Endometrial microvascular endothelial cells (primary cell): ENCODE measurements around the gene ZNF175. TPM values are rescaled to one million over a fixed set of nuclear protein-coding genes. Genes with fewer than 3 reads are reported as not detected.

Experiments used
- in situ Hi-C: cut with HindIII; loops from 2 replicates; pipeline ENCODE4 v1.10.0; 2017; ENCODE audit warnings: low sequenced_read_pairs, low pct_unique_long_range_greater_than_20kb; ENCODE audit errors: inconsistent ontology term
- total RNA-seq: library from RNA; depleted of rRNA; stranded (reverse); fragments of >200 nt; gene quantifications from one replicate; pipeline ENCODE4 v1.2.3, GENCODE V29; 2015; ENCODE audit errors: inconsistent ontology term

Gene ZNF175
- 7.0 TPM for total RNA-seq

DNA sequence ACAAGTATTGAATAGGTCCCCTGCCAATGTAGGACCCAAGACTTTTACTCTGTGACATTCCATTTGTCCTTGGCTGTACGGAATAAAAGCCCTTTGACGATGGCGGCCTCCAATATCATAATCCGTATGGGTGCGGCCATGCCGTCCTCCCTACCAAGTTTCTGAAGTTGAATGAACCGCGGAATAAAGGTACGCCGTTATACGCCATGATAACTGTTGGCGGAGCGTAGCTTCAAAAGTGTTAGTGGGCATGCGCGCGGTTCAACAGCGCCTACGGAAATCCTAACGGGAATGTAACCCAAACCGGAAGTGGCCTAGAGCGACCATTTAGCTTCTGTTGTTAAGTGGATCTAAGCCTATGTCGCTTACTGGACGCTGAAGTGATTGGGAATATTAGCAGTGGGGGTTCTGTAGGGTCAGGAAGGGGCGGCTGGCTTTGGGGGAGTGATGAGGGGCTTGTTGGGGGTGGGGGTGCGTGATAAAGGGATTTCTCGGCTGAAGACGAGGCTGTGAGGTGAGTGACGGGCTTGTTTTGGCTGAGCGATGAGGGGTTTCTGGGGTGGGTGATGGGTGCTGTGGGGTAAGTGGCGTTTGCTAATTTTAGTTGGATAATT, at the start of gene ZNF175:
Gene ZNF175 (plus strand): TSS at position 322 of the 614 bp plus-strand sequence. CDS start 2,047 bp downstream, outside the sequence.
- in situ Hi-C loops: no loop called here

DNA sequence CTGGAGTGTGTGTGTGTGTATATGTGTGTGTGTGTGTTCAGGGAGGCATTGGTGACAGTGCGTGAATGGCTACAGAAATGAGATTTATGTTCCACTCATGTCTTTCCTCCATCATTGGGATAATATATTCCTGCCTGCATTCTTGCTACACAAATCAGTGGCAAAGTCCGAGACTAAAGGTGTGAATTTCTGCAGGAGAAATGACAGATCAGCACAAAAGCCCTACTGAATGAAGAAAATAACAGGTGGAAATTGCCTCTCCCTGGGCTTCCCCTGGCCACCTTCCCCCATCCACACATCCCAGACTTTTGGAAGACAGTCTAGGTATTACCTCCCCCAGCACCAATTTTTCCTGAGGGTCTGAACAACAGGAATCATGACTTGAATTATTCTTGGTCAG, 49.7 kb upstream of the ZNF175 start:
- in situ Hi-C loops: no loop called here

DNA sequence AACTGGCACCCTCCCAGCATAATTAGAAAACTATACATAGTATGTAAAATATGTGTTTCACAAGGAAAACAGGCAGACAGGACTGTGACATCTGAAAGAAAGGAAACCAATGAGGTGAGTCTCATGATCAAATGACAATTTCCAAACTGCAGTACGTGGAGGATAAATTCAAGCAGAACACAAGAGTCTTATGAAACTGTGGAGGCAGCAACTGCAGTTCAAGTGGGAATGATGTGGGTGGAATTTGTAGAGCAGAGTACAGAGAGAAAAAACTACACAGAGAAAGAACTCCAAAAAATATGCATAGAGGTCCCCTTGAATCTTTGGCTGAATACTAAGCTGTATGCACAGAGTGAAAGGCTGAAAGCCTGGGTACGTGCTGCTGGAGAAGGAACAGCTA, 49.3 kb upstream of the ZNF175 start:
- in situ Hi-C loops: no loop called here

DNA sequence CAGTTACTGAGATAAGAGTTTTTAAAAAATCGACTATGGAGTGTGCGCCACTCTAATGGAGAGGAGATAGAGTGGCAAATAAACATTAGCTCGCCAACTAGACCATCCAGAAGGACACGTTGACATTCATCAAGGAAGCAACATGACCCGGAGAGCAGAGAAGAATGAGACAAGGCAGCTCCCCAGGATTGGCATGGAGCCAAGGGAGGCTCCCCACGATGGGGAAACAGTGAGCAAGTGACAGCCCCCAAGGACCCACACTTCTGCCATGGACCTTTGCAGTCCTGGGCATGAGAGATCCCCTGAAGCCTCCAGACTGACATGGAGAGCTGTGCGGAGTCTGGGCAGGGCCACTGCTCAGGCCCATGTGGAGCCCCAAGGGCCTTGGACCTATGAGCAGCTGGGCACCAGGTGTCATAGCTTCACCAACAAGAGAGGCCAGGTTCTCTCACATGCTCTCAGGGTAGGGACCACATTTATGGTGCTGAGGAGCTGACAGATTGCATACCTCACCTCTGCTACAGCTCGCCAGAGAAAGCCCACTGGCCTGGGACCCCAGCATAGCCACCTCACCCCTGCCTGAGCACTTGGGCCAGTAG, 46.3 kb upstream of the ZNF175 start:
- in situ Hi-C loops: no loop called here

DNA sequence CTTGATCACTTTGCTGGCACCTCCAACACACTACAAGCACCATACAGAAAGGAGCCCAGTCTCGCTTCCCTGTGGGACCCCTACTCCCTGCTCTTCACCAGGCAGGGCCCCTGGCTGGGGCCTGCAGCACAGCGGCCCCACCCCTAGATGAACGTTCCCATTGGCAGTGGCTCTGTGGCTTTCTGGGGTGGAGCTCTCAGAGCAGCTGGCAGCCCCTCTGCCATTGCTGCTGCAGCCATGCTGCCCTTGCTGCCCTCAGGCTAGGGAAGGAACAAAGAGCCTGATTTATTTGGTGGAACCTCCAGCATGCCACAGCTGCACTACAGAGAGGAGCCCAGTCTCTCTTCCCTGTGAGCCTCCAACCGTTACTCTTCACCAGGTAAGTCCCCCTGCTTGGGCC, 45.4 kb upstream of the ZNF175 start:
- in situ Hi-C loops: no loop called here

DNA sequence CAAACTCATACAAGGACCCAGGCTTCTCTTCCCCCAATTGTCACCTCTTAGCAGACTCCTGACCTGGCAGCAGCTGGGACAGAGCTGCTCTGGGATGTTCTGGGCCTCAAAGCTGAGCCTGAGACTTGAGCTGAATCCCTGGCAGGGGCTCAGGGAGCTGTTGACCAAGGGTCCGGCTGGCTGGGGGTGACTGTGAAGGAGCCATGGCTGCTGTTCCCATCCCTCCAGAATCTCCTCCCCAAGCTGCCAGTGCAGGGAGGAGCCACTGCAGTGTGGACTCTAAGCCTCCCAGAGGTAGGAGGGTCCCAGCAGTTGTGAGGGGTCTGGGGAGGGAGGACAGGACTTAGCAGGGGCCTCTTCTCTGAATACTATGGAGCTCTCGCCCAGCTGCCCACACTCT, 41.8 kb upstream of the ZNF175 start:
- in situ Hi-C loops: no loop called here

DNA sequence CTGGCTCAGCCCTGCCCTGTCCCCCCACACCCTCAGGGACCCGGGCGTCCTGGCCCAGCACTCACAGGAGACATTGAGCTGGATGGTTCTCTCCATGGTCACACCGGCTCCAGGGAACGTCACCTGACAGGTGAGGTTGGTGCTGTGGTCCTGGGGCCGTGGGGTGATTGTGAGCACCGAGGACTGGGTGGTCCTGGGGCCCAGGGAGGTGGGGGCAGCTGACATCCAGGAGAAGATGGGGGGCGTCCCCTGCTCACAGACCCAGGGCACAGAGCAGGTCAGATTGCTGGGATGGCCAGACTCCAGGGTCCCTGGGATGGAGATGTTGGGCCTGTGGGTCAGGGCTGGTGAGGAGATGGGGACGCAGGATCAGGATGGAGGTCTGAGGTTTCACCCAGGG, 40.5 kb upstream of the ZNF175 start:
- in situ Hi-C loops: no loop called here

DNA sequence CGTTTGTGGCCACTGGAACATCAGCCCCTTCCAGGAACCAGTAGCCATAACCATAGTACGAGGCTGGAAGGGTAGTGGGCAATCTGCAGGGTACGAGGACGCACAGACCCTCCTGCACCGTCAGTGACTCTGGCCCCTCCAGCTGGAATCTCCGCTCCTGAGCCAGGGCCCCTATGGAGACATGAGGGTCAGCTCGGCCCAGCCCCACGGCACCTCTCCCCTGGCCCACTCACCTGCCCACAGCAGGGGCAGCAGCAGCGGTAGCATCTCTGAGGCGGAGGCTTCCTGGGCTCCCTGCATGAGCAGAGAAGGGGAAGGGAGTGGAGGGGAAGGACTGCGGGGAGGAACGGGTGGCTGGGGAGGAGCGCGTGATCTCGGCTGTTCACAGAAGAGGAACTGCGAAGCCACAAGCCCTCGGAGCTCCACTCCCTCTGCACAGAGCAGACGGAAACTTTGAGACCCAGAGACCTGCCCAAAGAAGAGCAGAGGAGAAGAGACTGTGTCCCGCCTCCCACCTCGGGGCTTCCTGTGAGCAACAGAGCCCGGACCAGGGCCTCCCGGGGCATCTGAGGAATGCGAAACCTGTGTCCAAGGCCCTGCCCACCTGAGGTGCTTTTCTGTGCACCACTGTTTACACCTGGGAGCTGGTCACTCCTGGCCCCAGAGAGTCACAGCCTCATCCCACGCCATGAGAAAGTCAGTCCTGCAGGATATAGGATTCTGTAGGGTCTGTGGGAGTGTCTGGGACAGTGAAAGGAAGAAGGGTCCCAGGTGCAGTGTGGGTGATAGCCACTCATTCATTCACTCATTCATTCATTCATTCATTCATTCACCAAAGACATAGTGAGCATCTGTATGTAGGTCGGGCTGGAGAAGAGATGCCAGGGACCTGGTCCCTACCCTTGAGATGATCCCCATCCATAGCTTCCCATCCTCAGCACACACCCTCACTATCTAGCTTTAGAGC, 39.5 kb upstream of the ZNF175 start, which contains the start of gene SIGLEC6:
Gene SIGLEC6 (minus strand): TSS at position 322 of the 967 bp plus-strand sequence. CDS start 22 bp downstream, at position 300.
- in situ Hi-C loops: no loop called here

DNA sequence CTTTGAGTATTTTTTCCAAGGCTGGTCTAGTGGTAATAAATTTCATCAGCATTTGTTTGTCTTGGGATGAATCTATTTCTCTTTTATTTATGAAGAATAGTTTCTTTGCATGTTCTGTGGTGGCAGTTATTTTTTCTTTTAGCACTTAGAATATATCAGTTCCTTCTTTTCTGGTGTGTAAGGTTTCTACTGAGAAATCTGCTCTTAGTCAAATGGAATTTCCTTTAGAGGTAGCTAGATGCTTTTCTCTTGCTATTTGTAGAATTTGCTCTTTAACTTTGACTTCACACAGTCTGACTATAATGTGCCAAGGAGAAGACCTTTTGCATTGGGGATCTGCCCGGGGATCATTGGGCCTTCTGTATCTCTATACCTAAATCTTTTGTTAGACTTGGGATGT, 35.5 kb upstream of the ZNF175 start:
- in situ Hi-C loops: no loop called here

DNA sequence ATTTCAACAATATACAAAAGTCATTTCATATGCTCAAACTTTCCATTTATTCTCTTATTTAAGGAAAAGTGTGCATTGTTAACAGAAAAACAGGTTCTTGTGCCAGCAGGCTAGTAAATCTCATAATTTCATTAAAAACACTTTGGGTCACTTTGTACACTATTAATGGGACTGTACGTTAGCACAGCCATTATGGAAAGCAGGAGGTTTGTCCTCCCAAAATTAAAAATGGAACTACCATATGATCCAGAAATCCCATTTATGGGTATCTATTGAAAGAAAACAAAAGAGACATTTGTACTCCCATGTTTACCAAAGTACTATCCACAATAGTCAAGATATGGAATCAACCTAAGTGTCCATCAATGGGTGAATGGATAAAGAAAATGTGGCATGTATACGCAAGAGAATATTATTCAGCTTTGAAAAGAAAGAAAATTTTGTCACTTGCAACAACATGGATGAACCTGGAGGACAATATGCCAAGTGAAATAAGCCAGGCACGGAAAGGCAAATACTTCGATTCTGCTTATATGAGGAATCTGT, 31.2 kb upstream of the ZNF175 start:
- in situ Hi-C loops: no loop called here

DNA sequence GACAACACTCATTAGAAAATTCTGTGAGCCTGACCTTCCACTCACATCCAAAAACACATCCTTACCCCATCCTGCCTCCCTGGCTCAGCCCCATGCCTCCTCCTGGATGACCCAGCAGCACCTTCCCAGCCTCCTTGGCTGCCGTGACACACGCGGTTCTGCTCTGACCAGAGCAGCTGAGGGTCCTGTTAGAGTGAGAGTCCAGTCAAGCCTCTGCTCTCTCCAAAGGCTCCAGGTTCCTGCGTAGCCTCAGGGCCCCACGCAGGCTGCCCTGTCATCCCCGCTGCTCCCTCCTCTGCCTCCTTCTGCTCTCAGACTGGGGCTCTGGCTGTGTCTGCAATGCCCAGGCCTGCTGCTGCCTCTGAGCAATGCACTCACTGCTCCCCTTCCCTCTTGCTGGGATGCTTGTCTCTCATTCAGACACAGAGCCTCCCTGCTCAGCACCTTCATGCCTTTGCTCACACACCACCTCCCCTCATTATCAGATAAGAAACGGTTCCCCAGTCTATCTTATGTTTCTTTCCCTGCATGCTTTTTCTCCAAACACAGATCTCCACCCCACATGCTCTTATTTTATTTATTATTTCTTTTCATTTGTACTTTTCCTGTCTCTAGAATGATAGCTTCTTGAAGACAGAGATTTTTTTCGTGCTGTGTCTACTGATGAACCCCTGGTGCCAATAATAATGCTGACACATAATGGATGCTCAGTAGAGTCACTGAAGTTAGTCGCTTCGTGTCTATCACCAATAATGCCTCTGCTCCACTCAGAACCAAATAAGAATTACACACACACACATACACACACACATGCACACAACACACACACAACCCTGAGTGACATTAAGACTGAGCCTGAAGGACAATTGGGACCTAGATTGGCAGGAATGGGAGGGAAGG, 29.4 kb upstream of the ZNF175 start:
- in situ Hi-C loops: no loop called here

DNA sequence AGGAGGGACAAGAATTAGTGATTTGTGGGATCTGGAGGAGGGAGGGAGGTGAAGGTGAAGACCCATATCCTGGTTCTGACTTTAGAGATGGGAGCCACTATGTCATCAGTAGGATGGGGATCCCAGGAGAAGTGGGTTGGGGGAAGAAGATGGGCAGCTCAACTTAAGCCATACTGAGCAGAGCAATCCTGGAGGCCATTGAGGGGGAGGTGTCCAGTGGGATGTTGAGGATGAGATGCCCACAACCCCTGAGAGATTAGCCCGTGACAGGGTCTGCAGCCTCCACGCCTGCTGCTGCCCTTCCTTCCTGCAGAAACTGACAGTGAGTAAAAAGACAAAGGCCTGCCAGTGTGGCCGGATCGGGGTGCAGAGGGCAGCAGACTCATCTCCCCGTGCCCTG, 28.4 kb upstream of the ZNF175 start:
- in situ Hi-C loops: no loop called here

DNA sequence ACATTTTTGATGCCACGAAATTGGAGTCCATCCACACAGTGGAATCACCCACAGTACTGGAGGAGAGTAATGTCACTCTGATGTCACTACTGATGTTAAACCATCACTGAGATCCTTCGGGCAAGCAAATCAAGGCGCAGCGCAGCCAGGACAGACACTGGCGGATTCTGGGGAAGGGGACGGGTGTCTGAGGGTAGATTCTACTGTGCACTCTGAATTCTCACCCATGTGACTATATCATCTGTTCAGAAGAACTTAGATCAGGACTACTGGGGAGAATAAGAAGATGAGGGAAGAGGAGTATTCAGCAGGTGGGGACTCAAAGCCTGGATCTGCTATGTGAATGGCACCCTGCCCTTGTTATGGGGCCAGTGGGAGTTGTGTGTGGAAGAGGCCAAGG, 27.0 kb upstream of the ZNF175 start:
- in situ Hi-C loops: no loop called here

DNA sequence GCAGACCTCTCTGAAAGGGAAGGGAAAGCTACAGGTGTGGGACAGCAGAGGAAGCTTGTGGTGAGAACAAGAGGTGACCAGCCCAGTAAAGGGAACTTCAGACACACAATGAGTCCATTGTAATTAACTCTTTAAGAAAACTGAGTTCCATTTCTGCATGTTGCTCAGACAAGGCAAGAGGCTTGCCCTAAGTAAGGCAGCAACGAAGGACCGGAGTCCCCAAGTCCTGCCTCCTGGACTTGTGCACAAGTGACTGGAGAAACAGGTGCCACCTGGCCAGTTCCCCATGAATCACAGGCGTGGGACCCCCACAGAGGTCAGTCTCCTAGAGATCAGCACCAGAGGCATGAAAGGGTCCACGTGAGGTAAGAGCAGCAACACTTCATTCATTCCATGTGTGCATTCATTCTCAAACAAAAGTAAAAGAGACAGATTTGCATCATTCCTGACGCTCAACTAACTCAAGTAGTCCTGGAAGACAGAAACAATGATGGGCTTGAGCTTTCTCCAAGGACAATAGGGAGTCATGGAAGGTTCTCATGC, 24.9 kb upstream of the ZNF175 start:
- in situ Hi-C loops: no loop called here

DNA sequence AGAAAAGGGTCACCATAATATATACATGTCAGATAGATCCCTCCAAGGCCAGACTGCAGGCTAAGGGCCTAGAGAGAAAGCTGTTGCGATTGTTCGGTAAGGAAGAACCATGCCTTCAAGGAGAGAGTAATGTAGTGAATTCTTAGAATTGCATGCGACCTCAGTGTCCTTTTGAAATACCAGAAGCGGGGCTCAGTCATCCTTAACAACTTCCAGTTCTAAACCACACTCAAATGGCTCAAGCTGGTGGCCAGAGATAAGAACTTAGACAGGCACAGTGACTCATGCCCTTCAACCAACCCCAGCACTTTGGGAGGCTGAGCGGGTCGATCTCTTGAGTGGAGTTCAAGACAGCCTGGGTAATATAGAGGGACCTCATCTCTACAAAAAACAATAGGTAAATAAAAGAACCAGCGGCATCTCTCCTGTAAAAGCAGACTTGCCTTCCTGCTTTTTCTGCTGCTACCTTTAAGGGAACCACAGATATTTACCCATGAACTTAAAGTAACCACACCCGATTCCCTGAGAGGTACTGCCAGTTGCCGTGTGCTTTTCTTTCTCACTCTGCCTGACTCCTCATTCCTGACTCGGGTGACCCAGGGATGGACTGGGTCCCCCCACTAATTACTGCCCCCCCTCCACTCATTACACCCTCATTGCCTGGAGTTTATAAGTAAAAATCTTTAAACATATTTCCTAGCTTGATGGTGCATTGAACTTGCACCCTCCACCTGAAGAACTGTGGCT, 24.3 kb upstream of the ZNF175 start:
- in situ Hi-C loops: no loop called here

DNA sequence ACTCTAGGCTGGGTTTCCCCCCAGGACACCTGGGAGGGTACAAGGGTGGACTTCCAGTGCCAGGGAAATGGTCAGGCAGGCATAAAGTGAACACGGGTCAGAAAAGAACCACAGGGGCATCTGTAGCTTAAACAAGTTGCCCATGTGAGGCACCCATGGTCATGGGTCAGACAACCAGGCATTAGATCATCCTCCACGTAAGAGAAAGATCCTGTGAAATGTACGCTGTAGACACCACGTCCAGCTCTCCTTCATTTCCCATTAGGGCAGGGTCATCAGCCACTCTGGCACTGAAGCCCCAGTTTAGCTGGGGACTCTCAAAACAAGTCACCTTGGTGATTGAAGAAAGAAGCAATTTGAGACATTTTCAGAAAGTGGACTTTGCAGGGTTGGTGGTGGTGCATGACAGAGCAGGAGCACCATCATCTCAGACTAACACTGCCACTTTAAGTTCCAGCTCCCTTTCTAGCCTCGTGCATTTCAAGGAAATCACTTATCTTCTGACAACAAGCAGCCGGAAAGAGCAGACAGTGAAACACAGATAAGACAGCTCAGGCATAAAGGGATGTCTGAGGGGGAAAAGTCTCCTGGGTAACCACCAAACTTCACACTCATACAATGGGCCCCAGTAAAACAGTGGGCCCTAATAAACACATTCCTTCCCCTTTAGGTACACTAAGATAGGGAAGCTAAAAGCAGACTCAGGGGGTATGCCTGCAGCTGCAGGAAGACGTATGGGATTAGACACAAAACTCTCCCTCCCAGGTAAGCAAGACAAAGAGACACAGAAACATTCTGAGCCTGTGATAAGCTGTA, 23.5 kb upstream of the ZNF175 start:
- in situ Hi-C loops: no loop called here

DNA sequence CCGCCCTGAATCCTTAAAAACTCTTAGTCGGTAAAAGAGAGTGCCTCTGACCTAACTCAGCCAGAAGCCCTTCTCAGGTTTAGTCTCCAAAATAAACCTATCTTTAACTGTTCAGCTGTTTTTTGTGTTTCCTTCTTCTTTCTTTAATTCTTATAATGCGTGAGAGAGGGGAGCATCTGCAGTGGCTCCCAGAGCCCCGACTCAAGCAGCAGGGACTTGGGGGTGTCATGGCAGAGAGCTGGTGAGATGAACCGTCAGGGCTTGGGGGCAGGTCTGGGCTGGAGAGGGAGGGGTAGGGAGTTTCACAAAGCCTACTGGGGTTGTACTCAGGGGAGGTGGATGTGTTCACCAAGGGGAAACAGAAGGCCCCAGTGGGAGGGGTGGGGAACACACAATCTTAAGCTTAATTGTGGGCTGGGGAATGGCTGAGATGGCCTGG, 22.9 kb upstream of the ZNF175 start:
- in situ Hi-C loops: no loop called here
